ENCODE measurements around the gene GTPBP2.

The GTPBP2 gene

GRCh38 chr6:43635387-43636307 lies 6.6 kb upstream of the GTPBP2 start, which contains the start of gene MAD2L1BP (continued):
- TF ChIP-seq ZNF280C (tag by site-specific recombination; IDR thresholded peaks at IDR 0.05) (no peak), ZNF433 (tag by site-specific recombination; IDR thresholded peaks at IDR 0.05; ENCODE audit: low read depth) (no peak), SP7 (tag by site-specific recombination; IDR thresholded peaks at IDR 0.05) (peak; percentile 83), GFI1B (tag by site-specific recombination; IDR thresholded peaks at IDR 0.05) (peak; percentile 54; the same call in 1 of the 2 replicates), FEZF1 (tag by site-specific recombination; IDR thresholded peaks at IDR 0.05) (0 out of 2 replicates have a peak, but pooled peaks have one; percentile 21), ZNF514 (tag by site-specific recombination; IDR thresholded peaks at IDR 0.05) (no peak), ZNF292 (tag by site-specific recombination; IDR thresholded peaks at IDR 0.05; ENCODE audit: borderline replicate concordance, low read depth) (no peak), ZNF624 (tag by site-specific recombination; IDR thresholded peaks at IDR 0.05) (no peak), ZNF76 (tag by site-specific recombination; IDR thresholded peaks at IDR 0.05; ENCODE audit: borderline replicate concordance, low read depth) (peak; percentile 94), ZNF518A (tag by site-specific recombination; conservative IDR thresholded peaks at IDR 0.05; ENCODE audit: low read depth) (peak; percentile 76; the same call in 1 of the 2 replicates), ZNF626 (tag by site-specific recombination; IDR thresholded peaks at IDR 0.05) (no peak), HIC1 (tag by site-specific recombination; IDR thresholded peaks at IDR 0.05) (peak; percentile 27; the same call in 1 of the 2 replicates), CTCF (tag by site-specific recombination; IDR thresholded peaks at IDR 0.05) (no peak), ZNF341 (tag by site-specific recombination; IDR thresholded peaks at IDR 0.05; ENCODE audit: low read depth) (peak; percentile 28; the same call in 1 of the 2 replicates), ZBTB17 (tag by site-specific recombination; IDR thresholded peaks at IDR 0.05) (peak; percentile 56), ZNF585B (tag by site-specific recombination; IDR thresholded peaks at IDR 0.05) (no peak), ZIC2 (tag by site-specific recombination; IDR thresholded peaks at IDR 0.05) (no peak; the same call in none of the 2 replicates), ZNF202 (tag by site-specific recombination; IDR thresholded peaks at IDR 0.05; ENCODE audit: borderline replicate concordance) (no peak), ZNF580 (tag by site-specific recombination; IDR thresholded peaks at IDR 0.05) (peak; percentile 73; the same call in 1 of the 2 replicates), PBX3 (CRISPR knock-in tag; IDR thresholded peaks at IDR 0.05) (no peak), ZBTB1 (tag by site-specific recombination; IDR thresholded peaks at IDR 0.05) (peak; percentile 90; the same call in 1 of the 2 replicates), GLIS2 (tag by site-specific recombination; IDR thresholded peaks at IDR 0.05) (peak; percentile 66), KLF8 (tag by site-specific recombination; IDR thresholded peaks at IDR 0.05) (peak; percentile 74; the same call in 1 of the 2 replicates), ZNF394 (tag by site-specific recombination; IDR thresholded peaks at IDR 0.05; ENCODE audit: borderline replicate concordance) (peak; percentile 99), ZNF629 (tag by site-specific recombination; IDR thresholded peaks at IDR 0.05) (peak; percentile 72), ZNF157 (tag by site-specific recombination; IDR thresholded peaks at IDR 0.05) (no peak)
